H1 (cell line): ENCODE results near the gene SHISA6. TPM values are rescaled to one million over a fixed set of nuclear protein-coding genes. Genes with fewer than 3 reads are reported as not detected.

ENCODE experiments used
- CTCF ChIA-PET: fragments of 300-600 bp; sonication (Branson Sonifier 250); formaldehyde crosslinking; loops from one replicate; lab custom pipeline; 2021; ENCODE audit not compliant: partially characterized antibody; lab: Charles Lee
- POLR2A ChIA-PET: fragments of 300-600 bp; sonication (Branson Sonifier 250); formaldehyde crosslinking; loops from one replicate; lab custom pipeline; 2021; ENCODE audit warnings: inconsistent platforms; ENCODE audit not compliant: partially characterized antibody; lab: Charles Lee
- DNase-seq, 2 experiments: peaks; one replicate each; pipeline versions ENCODE4 v3.0.0 to v3.0.0-alpha.2; 2010 to 2022; ENCODE audit warnings: low spot score in 2 of 2, low read depth in 1 of 2, mixed read lengths in 1 of 2
- FAIRE-seq: peaks from 2 replicates; lab custom pipeline; 2011; peaks lifted over from hg19 to GRCh38; lab: Jason Lieb, UNC
- H2AFZ ChIP-seq: 2 replicates; pipeline ENCODE4 v1.8.1; 2012; ENCODE audit warnings: low read length, inconsistent platforms
- H2AK5ac ChIP-seq: 2 replicates; pipeline ENCODE4 v1.6.1; 2013; ENCODE audit warnings: low read depth, low read length
- H2BK120ac ChIP-seq: replicated peaks from 2 replicates; pipeline ENCODE3; 2013; ENCODE audit warnings: low read depth, low read length, inconsistent platforms
- H2BK12ac ChIP-seq: 2 replicates; pipeline ENCODE4 v1.6.1; 2013; ENCODE audit warnings: low read depth, low read length
- H2BK15ac ChIP-seq: 2 replicates; pipeline ENCODE4 v1.6.1; 2013; ENCODE audit warnings: low read length
- H2BK20ac ChIP-seq: 2 replicates; pipeline ENCODE4 v1.6.1; 2013; ENCODE audit warnings: low read length
- H2BK5ac ChIP-seq: 2 replicates; pipeline ENCODE4 v1.6.1; 2013; ENCODE audit warnings: low read depth, low read length
- H3K14ac ChIP-seq: 2 replicates; pipeline ENCODE4 v1.6.1; 2013; ENCODE audit warnings: inconsistent platforms; ENCODE audit not compliant: insufficient read length
- H3K18ac ChIP-seq: 2 replicates; pipeline ENCODE4 v1.6.1; 2013; ENCODE audit warnings: low read length; ENCODE audit errors: extremely low read depth
- H3K23ac ChIP-seq: 2 replicates; pipeline ENCODE4 v1.6.1; 2013; ENCODE audit warnings: inconsistent platforms; ENCODE audit not compliant: insufficient read length
- H3K23me2 ChIP-seq: 2 replicates; pipeline ENCODE4 v1.6.1; 2013; ENCODE audit warnings: low read depth, low read length
- H3K27ac ChIP-seq: 2 replicates; pipeline ENCODE4 v1.6.1; 2011; ENCODE audit warnings: low read depth, low read length, inconsistent platforms
- H3K27me3 ChIP-seq, 4 experiments: replicated peaks in 1 of 4; 1 replicate in 1 of 4; 2 replicates in 3 of 4; pipeline versions ENCODE4 v1.6.1 to v1.8.1; 2011 to 2013; ENCODE audit warnings: low read length in 3 of 4, mild to moderate bottlenecking in 3 of 4, inconsistent platforms in 2 of 4, mixed read lengths in 2 of 4, moderate library complexity in 1 of 4; ENCODE audit not compliant: control insufficient read depth in 3 of 4, insufficient read depth in 3 of 4; ENCODE audit errors: extremely low read depth in 1 of 4
- H3K36me3 ChIP-seq, 4 experiments: 2 replicates each; pipeline versions ENCODE4 v1.6.1 to v1.8.1; 2011 to 2013; ENCODE audit warnings: mild to moderate bottlenecking in 4 of 4, low read length in 3 of 4, moderate library complexity in 2 of 4, control low read depth in 1 of 4, inconsistent platforms in 1 of 4; ENCODE audit not compliant: insufficient read depth in 4 of 4, control insufficient read depth in 2 of 4
- H3K4ac ChIP-seq: replicated peaks from 2 replicates; pipeline ENCODE3; 2013; ENCODE audit warnings: low read length, low read depth, mixed read lengths, inconsistent platforms; ENCODE audit not compliant: insufficient read length
- H3K4me1 ChIP-seq, 4 experiments: replicated peaks in 1 of 4; 1 replicate in 1 of 4; 2 replicates in 3 of 4; pipeline versions ENCODE4 v1.6.1 to v1.8.1; 2011 to 2013; ENCODE audit warnings: low read length in 3 of 4, inconsistent platforms in 2 of 4, mixed read lengths in 1 of 4; ENCODE audit not compliant: insufficient read depth in 4 of 4, control insufficient read depth in 3 of 4
- H3K4me2 ChIP-seq, 2 experiments: 2 replicates each; pipeline versions ENCODE4 v1.6.1 to v1.8.1; 2011 to 2013; ENCODE audit warnings: low read depth in 2 of 2, low read length in 2 of 2, control low read depth in 1 of 2, inconsistent platforms in 1 of 2, mild to moderate bottlenecking in 1 of 2; ENCODE audit not compliant: insufficient read depth in 1 of 2
- H3K4me3 ChIP-seq, 4 experiments: fragments of 200-600, 300-600 bp in 1 of 4; sonication (generic), shearing (Covaris generic), sonication (Bioruptor Twin) in 1 of 4; 2 replicates each; pipeline versions ENCODE4 v1.5.1 to v1.8.1; 2011 to 2016; ENCODE audit warnings: low read length in 4 of 4, low read depth in 3 of 4, control low read depth in 2 of 4, inconsistent platforms in 2 of 4, mild to moderate bottlenecking in 2 of 4, mixed read lengths in 1 of 4, moderate library complexity in 1 of 4; ENCODE audit not compliant: insufficient read depth in 2 of 4; ENCODE audit errors: extremely low read depth in 1 of 4
- H3K56ac ChIP-seq: replicated peaks from 2 replicates; pipeline ENCODE3; 2013; ENCODE audit warnings: low read depth, mild to moderate bottlenecking, mixed read lengths, low read length, inconsistent platforms; ENCODE audit not compliant: insufficient read length
- H3K79me1 ChIP-seq: 2 replicates; pipeline ENCODE4 v1.6.1; 2013; ENCODE audit warnings: low read depth, low read length, control low read depth
- H3K79me2 ChIP-seq, 2 experiments: 2 replicates each; pipeline versions ENCODE4 v1.6.1 to v1.8.1; 2012 to 2013; ENCODE audit warnings: low read length in 2 of 2, mild to moderate bottlenecking in 2 of 2, inconsistent platforms in 1 of 2; ENCODE audit not compliant: insufficient read depth in 2 of 2, control insufficient read depth in 1 of 2
- H3K9ac ChIP-seq, 4 experiments: replicated peaks in 1 of 4; 1 replicate in 1 of 4; 2 replicates in 3 of 4; pipeline versions ENCODE4 v1.6.1 to v1.8.1; 2011 to 2013; ENCODE audit warnings: low read depth in 3 of 4, low read length in 3 of 4, control low read depth in 2 of 4, mild to moderate bottlenecking in 2 of 4, moderate library complexity in 2 of 4, inconsistent platforms in 1 of 4; ENCODE audit errors: extremely low read depth in 1 of 4
- H3K9me3 ChIP-seq, 2 experiments: 2 replicates each; pipeline versions ENCODE4 v1.6.1 to v1.8.1; 2012 to 2013; ENCODE audit warnings: mild to moderate bottlenecking in 2 of 2, moderate library complexity in 2 of 2, control low read depth in 1 of 2, inconsistent platforms in 1 of 2, low read depth in 1 of 2, low read length in 1 of 2, mixed read lengths in 1 of 2; ENCODE audit not compliant: insufficient read depth in 2 of 2
- H4K20me1 ChIP-seq, 2 experiments: replicated peaks in 1 of 2; 2 replicates each; pipeline versions ENCODE3 to v1.8.1; 2011 to 2013; ENCODE audit warnings: inconsistent platforms in 2 of 2, low read length in 2 of 2, mild to moderate bottlenecking in 1 of 2; ENCODE audit not compliant: insufficient read depth in 2 of 2, control insufficient read depth in 1 of 2
- H4K5ac ChIP-seq: 2 replicates; pipeline ENCODE4 v1.6.1; 2013; ENCODE audit warnings: low read length, low read depth, mixed read lengths, inconsistent platforms; ENCODE audit not compliant: insufficient read length
- H4K8ac ChIP-seq: 2 replicates; pipeline ENCODE4 v1.8.0; 2013; ENCODE audit warnings: mild to moderate bottlenecking, moderate library complexity, low read length, inconsistent platforms; ENCODE audit not compliant: insufficient read depth; ENCODE audit errors: extremely low read depth
- H4K91ac ChIP-seq: replicated peaks from 2 replicates; pipeline ENCODE3; 2013; ENCODE audit warnings: low read length, mixed read lengths, inconsistent platforms; ENCODE audit not compliant: insufficient read length
- ATF2 ChIP-seq: IDR thresholded peaks from 2 replicates; pipeline ENCODE4 v1.6.1; 2012; ENCODE audit warnings: low read length, inconsistent platforms
- ATF3 ChIP-seq: IDR thresholded peaks from 2 replicates; pipeline ENCODE4 v1.6.1; 2011; ENCODE audit warnings: low read depth, mild to moderate bottlenecking, low read length; ENCODE audit not compliant: insufficient read depth
- CBX5 ChIP-seq: fragments of 300-800, 300-1000 bp; sonication (generic); IDR thresholded peaks from 2 replicates; pipeline ENCODE4 v1.7.1; 2016; ENCODE audit warnings: antibody characterized with exemption, low read length, low read depth
- CREB1 ChIP-seq: IDR thresholded peaks from 2 replicates; pipeline ENCODE4 v1.6.1; 2012; ENCODE audit warnings: inconsistent platforms
- GTF2F1 ChIP-seq: IDR thresholded peaks from 2 replicates; pipeline ENCODE4 v1.6.1; 2012; ENCODE audit warnings: low read depth, low read length, improper control_type of control experiment, borderline replicate concordance
- KDM1A ChIP-seq: fragments of 200-600, 300-600 bp; sonication (generic); IDR thresholded peaks from 2 replicates; pipeline ENCODE4 v1.7.1; 2016; ENCODE audit warnings: mild to moderate bottlenecking, low read length, borderline replicate concordance
- PHF8 ChIP-seq: fragments of 200-600 bp; sonication (generic); conservative IDR thresholded peaks from 2 replicates; pipeline ENCODE4 v1.7.1; 2012; ENCODE audit warnings: low read depth, mild to moderate bottlenecking, inconsistent platforms, low read length, moderate library complexity
- SP4 ChIP-seq: IDR thresholded peaks from 2 replicates; pipeline ENCODE4 v1.6.1; 2012; ENCODE audit warnings: low read length, inconsistent platforms
- TBP ChIP-seq: IDR thresholded peaks from 2 replicates; pipeline ENCODE4 v1.6.1; 2011; ENCODE audit warnings: low read depth, low read length, improper control_type of control experiment
- WGBS, 2 experiments: shearing (Covaris generic) in 1 of 2; methylation state at CpG; one replicate each; pipeline versions ENCODE4 v1.1.6 to v1.1.7; 2013 to 2015; ENCODE audit warnings: low lambda C conversion rate in 2 of 2, mixed read lengths in 2 of 2, inconsistent platforms in 1 of 2, low coverage in 1 of 2, missing lambda C conversion rate in 1 of 2; ENCODE audit not compliant: insufficient replicate concordance in 2 of 2, insufficient coverage in 1 of 2, insufficient read length in 1 of 2; ENCODE audit errors: extremely low coverage in 1 of 2, missing lambda C conversion rate in 1 of 2; 5-methylcytosine and 5-hydroxymethylcytosine counted together
- polyA plus RNA-seq, 7 experiments: library from polyadenylated mRNA; depleted of rRNA in 3 of 7; stranded (reverse) in 5 of 7; unstranded in 2 of 7; fragments of >200 nt in 5 of 7; fragments of 200-250 nt in 2 of 7; gene quantifications; 1 replicate in 5 of 7; 2 replicates in 1 of 7; 4 replicates in 1 of 7; pipeline versions ENCODE4 v1.2.1 to v1.2.3, GENCODE V29; 2011 to 2013; ENCODE audit warnings: missing spikeins in 2 of 7, mixed read lengths in 2 of 7
- total RNA-seq: library from RNA; stranded (reverse); fragmentation: NEBNext Ultra II Directional; extraction: Animal tissue kit (Norgen Biotek cat#: 25700); gene quantifications from 2 replicates; pipeline ENCODE4 v1.2.1, GENCODE V29; 2021

SHISA6 gene
- total and polyA plus RNA-seq, 2 of the 8 experiments (the other 6 are each of a cell fraction or from before 2014, with no cell fraction given) = 2.9 to 4.8 TPM

- peak; percentile 45 for FAIRE-seq
- Histone ChIP-seq H3K9ac (no peak overlapping the region; a peak in 1 of 7 replicates), H3K23me2 (no peaks in the 10 kb centered on the region), H3K14ac (no peak overlapping the region), H4K5ac (no peak overlapping the region), H2BK5ac (no peak overlapping the region), H3K9me3 (0 out of 4 replicates have a peak, but pooled peaks cover 0 to 4% of the 10 kb centered on the region in 2 experiments), H4K91ac (no peak overlapping the region), H3K18ac (no peak overlapping the region), H3K27me3 (no peaks in the 10 kb centered on the region), H3K4me1 (no peaks in the 10 kb centered on the region), H3K27ac (no peak overlapping the region), H4K20me1 (no peaks in the 10 kb centered on the region), H3K56ac (no peak overlapping the region), H2BK15ac (no peak overlapping the region), H2AFZ (no peak overlapping the region), H2BK120ac (no peak overlapping the region), H4K8ac (no peak overlapping the region), H3K4me2 (no peak overlapping the region), H3K23ac (no peak overlapping the region), H3K36me3 (peaks cover 0 to 2% (median 0%) of the 10 kb centered on the region in 4 experiments; a peak in 1 of 8 replicates), H3K79me2 (no peaks in the 10 kb centered on the region), H2BK12ac (no peak overlapping the region), H3K4me3 (no peak overlapping the region), H3K4ac (no peak overlapping the region), H3K79me1 (no peaks in the 10 kb centered on the region), H2BK20ac (no peak overlapping the region), H2AK5ac (no peak overlapping the region)
- 65% methylated on average over 4 of the region's 4 CpGs; no CpG with 5 or more reads in 1 of the 2 experiments for WGBS, 2 experiments
- CTCF ChIA-PET = interaction anchor here (0.6 to 5.7 kb wide), 42 partner anchors 9 to 672 kb away, joined by 3 to 48 read pairs (median 4); no protein-coding TSS in a partner anchor
- DNase-seq = no peak
- POLR2A ChIA-PET = interaction anchor here (0.8 kb wide), 1 partner anchor 700 kb away, joined by 3 read pairs; the partner anchor contains the start of gene ZNF18
- TF ChIP-seq GTF2F1 (no peak), TBP (no peak), ATF3 (no peak), PHF8 (no peak), CREB1 (no peak), KDM1A (no peak), ATF2 (no peak), SP4 (no peak), CBX5 (no peak)
Measured at GRCh38 chr17:11296994-11297393, 56.0 kb downstream of the SHISA6 start.
